HL-60 (cell line): ENCODE results near the gene NFE2.
A peak's percentile ranks its signal among the peaks of the same experiment; 100 is the strongest.
"Not testable (repeated sequence)": the region's sequence is repeated elsewhere in the genome, so short reads cannot be mapped to it uniquely, and the experiment has no call there.

Experiments used
- DNase-seq, 2 experiments: peaks; one replicate each; pipeline ENCODE4 v3.0.0-alpha.2; 2010 to 2020; ENCODE audit warnings: low read depth in 1 of 2, low spot score in 1 of 2
- H3K27ac ChIP-seq: fragments of 250-450 bp; sonication (Bioruptor Pico); replicated peaks from 2 replicates; pipeline ENCODE4 v1.5.1; 2020; ENCODE audit warnings: mild to moderate bottlenecking, moderate library complexity
- H3K27me3 ChIP-seq: fragments of 250-450 bp; sonication (Bioruptor Pico); 2 replicates; pipeline ENCODE4 v1.5.1; 2021; ENCODE audit warnings: mild to moderate bottlenecking, moderate library complexity; ENCODE audit not compliant: insufficient read depth, poor library complexity, severe bottlenecking
- H3K4me3 ChIP-seq: replicated peaks from 2 replicates; pipeline ENCODE4 v1.5.1; 2011; ENCODE audit warnings: mild to moderate bottlenecking, control low read depth, low read length; ENCODE audit not compliant: insufficient read depth
- GABPA ChIP-seq: IDR thresholded peaks from 2 replicates; pipeline ENCODE4 v1.6.1; 2012; ENCODE audit warnings: low read depth
- POLR2AphosphoS5 ChIP-seq: IDR thresholded peaks from 2 replicates; pipeline ENCODE4 v1.6.1; 2012; ENCODE audit warnings: low read depth
- SPI1 ChIP-seq: IDR thresholded peaks from 2 replicates; pipeline ENCODE4 v1.6.1; 2012; ENCODE audit warnings: low read depth, mild to moderate bottlenecking, borderline replicate concordance
- TF ChIP-seq, protein P1 (sequence below): IDR thresholded peaks from 2 replicates; pipeline ENCODE4 v1.6.1; 2012; ENCODE audit warnings: low read depth; ENCODE audit not compliant: insufficient replicate concordance
- TF ChIP-seq, protein P2 (sequence below): IDR thresholded peaks from one replicate; pipeline ENCODE4 v1.5.1; 2011; ENCODE audit warnings: low read length, control low read depth, inconsistent platforms; ENCODE audit not compliant: insufficient read depth

Gene NFE2

DNA sequence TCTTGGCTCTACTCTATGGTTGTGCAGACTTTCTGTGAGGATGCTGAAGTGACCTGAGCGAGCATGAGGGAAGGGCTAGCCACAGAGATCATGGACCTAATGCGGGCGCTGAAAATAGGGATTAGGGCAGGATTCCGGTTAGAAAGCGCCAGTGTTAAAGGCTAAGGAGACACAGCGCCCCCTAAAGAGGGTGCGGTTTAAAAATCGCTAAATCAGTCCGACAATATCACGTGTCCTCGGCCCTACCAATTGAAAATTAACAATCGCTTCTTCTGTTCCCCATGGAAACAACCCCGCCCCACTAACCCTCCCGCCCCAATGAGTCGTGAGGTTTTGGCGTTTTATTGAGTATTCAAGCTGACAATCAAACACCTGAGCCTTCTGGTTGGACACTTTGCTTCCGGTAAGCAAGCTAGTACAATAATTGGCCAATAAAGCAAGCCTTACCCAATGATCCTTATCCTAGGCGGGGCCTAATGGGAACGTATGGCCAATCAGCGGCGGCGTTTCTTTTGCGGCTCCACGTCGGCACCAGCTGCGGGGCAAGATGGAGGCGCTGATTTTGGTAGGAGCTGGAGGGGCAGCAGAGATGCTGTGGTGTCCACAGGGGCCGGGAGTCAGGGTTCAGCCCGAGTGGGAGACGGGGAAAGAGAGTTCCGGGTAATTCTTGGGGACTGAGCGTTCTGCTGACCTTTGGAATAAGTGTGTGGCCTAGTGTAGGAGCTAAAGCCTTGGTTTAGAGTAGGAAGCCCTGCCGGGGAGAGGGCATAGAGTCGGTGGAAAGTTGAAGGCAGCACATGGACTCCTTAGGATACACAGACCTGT, 24.0 kb upstream of the NFE2 start, which contains the start of gene COPZ1:
COPZ1 (plus strand) TSS at position 515 of the 825 bp plus-strand sequence; CDS start at position 548, 33 bp downstream.
- Histone ChIP-seq H3K27me3 (no peaks in the 10 kb centered on the region), H3K27ac (peak within 1 kb of the TSS; percentile 83), H3K4me3 (peak within 1 kb of the TSS; percentile 67)
- no peak for TF ChIP-seq GABPA
- TF ChIP-seq, protein P1, sequence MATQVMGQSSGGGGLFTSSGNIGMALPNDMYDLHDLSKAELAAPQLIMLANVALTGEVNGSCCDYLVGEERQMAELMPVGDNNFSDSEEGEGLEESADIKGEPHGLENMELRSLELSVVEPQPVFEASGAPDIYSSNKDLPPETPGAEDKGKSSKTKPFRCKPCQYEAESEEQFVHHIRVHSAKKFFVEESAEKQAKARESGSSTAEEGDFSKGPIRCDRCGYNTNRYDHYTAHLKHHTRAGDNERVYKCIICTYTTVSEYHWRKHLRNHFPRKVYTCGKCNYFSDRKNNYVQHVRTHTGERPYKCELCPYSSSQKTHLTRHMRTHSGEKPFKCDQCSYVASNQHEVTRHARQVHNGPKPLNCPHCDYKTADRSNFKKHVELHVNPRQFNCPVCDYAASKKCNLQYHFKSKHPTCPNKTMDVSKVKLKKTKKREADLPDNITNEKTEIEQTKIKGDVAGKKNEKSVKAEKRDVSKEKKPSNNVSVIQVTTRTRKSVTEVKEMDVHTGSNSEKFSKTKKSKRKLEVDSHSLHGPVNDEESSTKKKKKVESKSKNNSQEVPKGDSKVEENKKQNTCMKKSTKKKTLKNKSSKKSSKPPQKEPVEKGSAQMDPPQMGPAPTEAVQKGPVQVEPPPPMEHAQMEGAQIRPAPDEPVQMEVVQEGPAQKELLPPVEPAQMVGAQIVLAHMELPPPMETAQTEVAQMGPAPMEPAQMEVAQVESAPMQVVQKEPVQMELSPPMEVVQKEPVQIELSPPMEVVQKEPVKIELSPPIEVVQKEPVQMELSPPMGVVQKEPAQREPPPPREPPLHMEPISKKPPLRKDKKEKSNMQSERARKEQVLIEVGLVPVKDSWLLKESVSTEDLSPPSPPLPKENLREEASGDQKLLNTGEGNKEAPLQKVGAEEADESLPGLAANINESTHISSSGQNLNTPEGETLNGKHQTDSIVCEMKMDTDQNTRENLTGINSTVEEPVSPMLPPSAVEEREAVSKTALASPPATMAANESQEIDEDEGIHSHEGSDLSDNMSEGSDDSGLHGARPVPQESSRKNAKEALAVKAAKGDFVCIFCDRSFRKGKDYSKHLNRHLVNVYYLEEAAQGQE: peak; percentile 61
- no peak for TF ChIP-seq SPI1
- peak; percentile 79; the same call in 1 of the 2 replicates for TF ChIP-seq POLR2AphosphoS5
- TF ChIP-seq, protein P2, sequence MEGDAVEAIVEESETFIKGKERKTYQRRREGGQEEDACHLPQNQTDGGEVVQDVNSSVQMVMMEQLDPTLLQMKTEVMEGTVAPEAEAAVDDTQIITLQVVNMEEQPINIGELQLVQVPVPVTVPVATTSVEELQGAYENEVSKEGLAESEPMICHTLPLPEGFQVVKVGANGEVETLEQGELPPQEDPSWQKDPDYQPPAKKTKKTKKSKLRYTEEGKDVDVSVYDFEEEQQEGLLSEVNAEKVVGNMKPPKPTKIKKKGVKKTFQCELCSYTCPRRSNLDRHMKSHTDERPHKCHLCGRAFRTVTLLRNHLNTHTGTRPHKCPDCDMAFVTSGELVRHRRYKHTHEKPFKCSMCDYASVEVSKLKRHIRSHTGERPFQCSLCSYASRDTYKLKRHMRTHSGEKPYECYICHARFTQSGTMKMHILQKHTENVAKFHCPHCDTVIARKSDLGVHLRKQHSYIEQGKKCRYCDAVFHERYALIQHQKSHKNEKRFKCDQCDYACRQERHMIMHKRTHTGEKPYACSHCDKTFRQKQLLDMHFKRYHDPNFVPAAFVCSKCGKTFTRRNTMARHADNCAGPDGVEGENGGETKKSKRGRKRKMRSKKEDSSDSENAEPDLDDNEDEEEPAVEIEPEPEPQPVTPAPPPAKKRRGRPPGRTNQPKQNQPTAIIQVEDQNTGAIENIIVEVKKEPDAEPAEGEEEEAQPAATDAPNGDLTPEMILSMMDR: peak; percentile 85
- peak; percentile 99 to 100 for DNase-seq

DNA sequence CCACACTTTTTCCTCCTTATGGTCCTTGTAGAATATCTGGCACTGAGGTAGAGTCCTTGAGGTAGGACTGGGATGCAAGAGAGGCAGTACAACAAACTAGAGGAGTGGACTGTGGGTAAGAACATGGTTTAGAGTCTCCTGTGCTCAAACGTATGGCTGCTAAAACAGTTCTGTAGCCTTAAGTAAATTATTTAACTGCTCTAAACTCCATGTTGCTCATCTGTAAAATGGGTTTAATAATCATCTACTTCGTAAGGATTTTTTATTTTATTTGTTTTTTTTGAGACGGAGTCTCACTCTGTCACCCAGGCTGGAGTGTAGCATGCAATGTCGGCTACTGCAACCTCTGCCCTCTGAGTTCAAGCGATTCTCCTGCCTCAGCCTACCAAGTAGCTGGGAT, 20.5 kb upstream of the NFE2 start:
- Histone ChIP-seq H3K4me3 (no peak overlapping the region), H3K27me3 (no peaks in the 10 kb centered on the region), H3K27ac (no peak overlapping the region)
- no peak for DNase-seq
- TF ChIP-seq POLR2AphosphoS5: no peak
- TF ChIP-seq GABPA: no peak
- TF ChIP-seq SPI1: no peak
- TF ChIP-seq, protein P2: no peak
- TF ChIP-seq, protein P1: no peak

DNA sequence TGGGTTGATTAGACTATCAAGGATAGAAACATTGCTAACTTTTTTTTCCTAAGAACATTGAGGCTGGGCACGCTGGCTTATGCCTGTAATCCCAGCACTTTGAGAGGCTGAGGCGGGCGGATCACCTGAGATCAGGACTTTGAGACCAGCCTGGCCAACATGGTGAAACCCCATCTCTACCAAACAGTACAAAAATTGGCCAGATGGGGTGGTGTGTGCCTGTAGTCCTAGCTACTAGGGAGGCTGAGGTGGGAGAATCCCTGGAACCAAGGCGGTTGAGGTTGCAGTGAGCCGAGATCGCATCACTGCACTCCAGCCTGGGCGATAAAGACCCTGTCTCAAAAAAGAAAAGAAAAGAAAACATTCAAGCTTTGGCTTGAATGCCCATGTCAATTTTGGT, 11.5 kb upstream of the NFE2 start:
- H3K4me3 ChIP-seq, H3K27ac ChIP-seq, H3K27me3 ChIP-seq, DNase-seq: not testable (repeated sequence)

DNA sequence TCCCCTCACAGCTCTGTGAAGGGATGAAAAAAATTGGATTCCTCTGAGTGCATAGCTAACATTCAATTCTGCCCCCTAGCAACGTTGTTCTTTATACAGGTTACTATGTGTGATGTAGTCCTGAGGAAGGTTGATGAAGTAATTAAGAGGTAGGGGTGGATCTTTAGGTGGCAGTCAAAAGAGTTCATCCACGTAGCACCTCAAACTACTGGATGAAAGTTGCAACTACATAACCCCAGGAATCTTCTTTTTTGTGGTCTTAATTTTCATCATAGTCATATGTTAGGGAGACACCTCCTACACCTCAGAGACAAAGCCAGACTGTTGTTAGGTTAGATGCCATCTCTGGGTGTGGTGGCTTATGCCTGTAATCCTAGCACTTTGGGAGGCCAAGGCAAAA, 10.2 kb upstream of the NFE2 start:
- DNase-seq: no peak
- no peaks in the 10 kb centered on the region for H3K27me3 ChIP-seq
- TF ChIP-seq GABPA (no peak), POLR2AphosphoS5 (no peak), SPI1 (no peak)
- TF ChIP-seq, protein P1: no peak
- TF ChIP-seq, protein P2: no peak
- no peak overlapping the region for H3K4me3 ChIP-seq
- H3K27ac ChIP-seq: no peak overlapping the region
